ENCODE measurements around the gene SPRR1B.

GRCh38 chr1:152996633-152997400 lies 34.2 kb upstream of the SPRR1B start:
- TF ChIP-seq RAD51 (IDR thresholded peaks at IDR 0.05; ENCODE audit: borderline replicate concordance) (no peak), POLR2A (IDR thresholded peaks at IDR 0.05; ENCODE audit: insufficient read depth in 1 of 2, low read depth in 2 of 2, low read length in 2 of 2) (no peak), JUNB (CRISPR knock-in tag; IDR thresholded peaks at IDR 0.05; ENCODE audit: borderline replicate concordance) (no peak), MIER3 (CRISPR knock-in tag; IDR thresholded peaks at IDR 0.05; ENCODE audit: borderline replicate concordance) (no peak), FLYWCH1 (CRISPR knock-in tag; IDR thresholded peaks at IDR 0.05) (no peak)
